ENCODE measurements around the gene ATP7B.

GRCh38 chr13:51999921-52000320 is 11.3 kb downstream of the ATP7B start:
- TF ChIP-seq CTCF (IDR thresholded peaks at IDR 0.05) (no peak), POLR2A (IDR thresholded peaks at IDR 0.05) (no peak)
